NOMO-1 treated with DMSO at 0.1 percent for 48 hours (cell line): Measurements from ENCODE around the gene PCDHGA11.
A peak's percentile ranks its signal among the peaks of the same experiment; 100 is the strongest.
"Not testable (repeated sequence)": the region's sequence is repeated elsewhere in the genome, so short reads cannot be mapped to it uniquely, and the experiment has no call there.

Source experiments
- DNase-seq: peaks from one replicate; lab custom pipeline; 2025; ENCODE audit not compliant: unreplicated experiment; lab: John Stamatoyannopoulos, UW

The PCDHGA11 gene

GRCh38 chr5:141420855-141421488, at the start of gene PCDHGA11:
PCDHGA11 (plus strand) TSS chr5:141421051; CDS start chr5:141421228, 177 bp downstream.
- peak; percentile 52 for DNase-seq

GRCh38 chr5:141371572-141372475, 49.0 kb upstream of the PCDHGA11 start:
- no peak for DNase-seq

- DNase-seq: no peak
These were observed 47.1 kb upstream of the PCDHGA11 start, which contains the start of gene PCDHGA6 for GRCh38 chr5:141373673-141374317. PCDHGA6 (plus strand) TSS chr5:141373891; CDS start chr5:141374084, 193 bp downstream.

GRCh38 chr5:141374627-141375026, 46.2 kb upstream of the PCDHGA11 start:
- no peak for DNase-seq

- not testable (repeated sequence) for DNase-seq
These were observed 45.3 kb upstream of the PCDHGA11 start for GRCh38 chr5:141375444-141376155.

- DNase-seq: no peak
These were observed 38.2 kb upstream of the PCDHGA11 start, which contains the start of gene PCDHGA7 for GRCh38 chr5:141382469-141383294. PCDHGA7 (plus strand) TSS chr5:141382742; CDS start chr5:141382900, 158 bp downstream.

GRCh38 chr5:141383345-141383744, 37.5 kb upstream of the PCDHGA11 start:
- DNase-seq: no peak

GRCh38 chr5:141384471-141385267, 36.2 kb upstream of the PCDHGA11 start:
- DNase-seq: no peak

- DNase-seq: not testable (repeated sequence)
These were observed 33.1 kb upstream of the PCDHGA11 start, which contains the start of gene PCDHGB4 for GRCh38 chr5:141387557-141388311. PCDHGB4 (plus strand) TSS chr5:141387698; CDS start chr5:141387885, 187 bp downstream.

- no peak for DNase-seq
These were observed 32.2 kb upstream of the PCDHGA11 start for GRCh38 chr5:141388661-141389060.

- no peak for DNase-seq
These were observed 31.5 kb upstream of the PCDHGA11 start for GRCh38 chr5:141389153-141390042.

- no peak for DNase-seq
These were observed 28.2 kb upstream of the PCDHGA11 start, which contains the start of gene PCDHGA8 for GRCh38 chr5:141392429-141393198. PCDHGA8 (plus strand) TSS chr5:141392633; CDS start chr5:141392814, 181 bp downstream.

- no peak for DNase-seq
These were observed 27.6 kb upstream of the PCDHGA11 start for GRCh38 chr5:141393267-141393666.

- not testable (repeated sequence) for DNase-seq
These were observed 26.3 kb upstream of the PCDHGA11 start for GRCh38 chr5:141394401-141395187.

- DNase-seq: not testable (repeated sequence)
These were observed 22.9 kb upstream of the PCDHGA11 start, which contains the start of gene PCDHGB5 for GRCh38 chr5:141397756-141398551. PCDHGB5 (plus strand) TSS chr5:141397947; CDS start chr5:141398128, 181 bp downstream.
